Stimulated activated CD8-positive, alpha-beta memory T cell treated with anti-CD3 and anti-CD28 coated beads, Interleukin-4, amount 100 ng/mL, for 1 hour (primary cell): ENCODE data around the gene UGT2B10.

Experiments used
- DNase-seq, 2 donors: peaks; one replicate each; pipeline ENCODE4 v3.0.0-alpha.2; 2020; ENCODE audit warnings: low read depth in 2 of 2, low spot score in 1 of 2

UGT2B10 gene

DNA sequence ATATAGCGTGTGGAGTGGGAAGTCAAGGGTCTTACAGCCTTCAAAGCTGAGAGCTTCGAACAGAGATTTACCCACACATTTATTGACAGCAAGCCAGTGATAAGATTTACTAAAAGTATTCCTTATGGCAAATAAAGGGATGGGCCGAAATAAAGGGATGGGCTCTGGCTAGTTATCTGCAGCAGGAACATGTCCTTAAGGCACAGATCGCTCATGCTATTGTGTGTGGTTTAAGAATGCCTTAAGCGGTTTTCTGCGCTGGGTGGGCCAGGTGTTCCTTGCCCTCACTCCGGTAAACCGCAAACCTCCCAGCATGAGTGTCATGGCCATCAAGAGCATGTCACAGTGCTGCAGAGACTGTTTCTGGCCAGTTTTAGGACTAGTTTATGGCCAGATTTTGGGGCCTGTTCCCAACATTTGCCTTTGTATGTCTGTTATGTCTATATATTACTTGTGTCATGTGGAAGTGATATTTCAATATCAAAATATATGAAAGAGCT lies 53.5 kb downstream of the UGT2B10 start:
- DNase-seq, result no peak

DNA sequence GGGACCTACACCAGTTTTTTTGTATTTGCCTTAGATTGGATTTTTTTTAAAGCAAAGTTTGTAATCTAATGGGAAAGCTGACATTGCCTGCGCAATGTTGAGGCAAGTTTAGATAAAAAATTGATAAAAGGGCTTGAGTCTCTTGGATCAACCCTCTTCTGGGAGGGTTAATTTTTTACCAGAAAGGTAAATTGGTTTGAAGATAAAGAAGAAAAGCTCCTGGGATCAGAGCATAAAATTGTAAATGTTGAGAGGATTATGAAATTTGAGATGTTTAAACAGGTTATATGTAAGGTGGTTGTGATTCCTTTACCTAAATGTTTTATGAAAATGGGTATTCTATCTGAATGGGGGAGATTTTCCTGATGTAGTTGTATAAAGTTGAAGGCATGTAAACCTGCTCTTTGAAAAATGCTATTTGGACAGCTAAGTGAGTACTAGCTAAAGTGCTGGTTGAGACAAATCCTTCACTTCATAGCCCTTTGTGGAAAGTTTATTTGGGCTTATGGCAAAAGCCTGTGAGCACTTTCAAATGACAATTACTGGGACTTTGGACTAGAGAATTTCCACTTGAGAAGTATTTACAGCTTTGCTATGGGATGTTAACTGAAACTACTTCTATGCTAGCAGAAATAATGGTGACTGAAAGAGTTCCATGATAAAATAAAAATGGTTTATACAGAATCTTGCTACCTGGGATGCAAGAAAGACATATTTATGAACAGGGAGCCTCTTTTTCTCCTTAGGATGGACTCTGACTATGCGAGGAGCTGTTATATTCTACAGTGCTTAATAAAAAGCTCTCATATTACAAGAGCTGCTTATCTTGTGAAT lies 56.2 kb downstream of the UGT2B10 start:
- DNase-seq, result no peak

DNA sequence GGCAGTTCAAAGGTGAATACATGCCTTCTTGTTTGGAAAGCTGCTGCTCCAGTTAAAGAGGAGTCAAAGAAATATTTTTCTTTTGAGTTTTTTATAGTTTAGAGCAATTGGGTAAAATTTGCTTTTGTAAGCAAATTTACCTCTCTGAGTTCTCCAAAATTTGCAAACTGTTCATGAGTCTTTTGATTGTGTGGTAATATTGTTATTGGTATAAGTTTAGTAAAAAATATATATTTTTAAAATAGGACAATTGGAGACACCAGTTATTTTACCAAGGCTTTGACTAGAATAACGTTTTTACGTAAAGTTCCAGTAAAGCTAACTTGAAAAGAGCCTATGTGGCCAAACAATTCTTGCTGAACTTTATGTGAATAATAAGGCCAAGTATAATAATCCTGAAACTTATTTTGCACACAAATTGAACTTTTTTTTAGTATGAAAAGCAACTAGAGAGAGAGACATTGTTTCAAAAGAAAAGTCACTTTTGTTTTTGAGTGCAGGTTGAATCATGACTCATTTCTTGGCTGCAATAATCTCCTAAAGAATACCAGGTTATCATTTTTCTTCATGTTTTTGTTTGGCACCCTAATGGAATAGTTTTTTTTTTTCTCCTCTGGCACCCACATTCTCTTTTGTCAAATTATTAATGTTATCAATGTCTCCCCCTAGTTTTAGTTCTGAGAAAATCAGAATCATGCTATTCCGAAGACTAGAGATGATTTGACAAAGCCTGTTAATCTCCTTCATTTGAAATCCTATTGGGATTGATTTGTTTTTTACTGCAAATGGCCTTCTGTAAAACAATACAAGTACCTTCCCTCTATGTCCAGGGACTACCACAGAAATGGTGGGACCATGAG lies 57.1 kb downstream of the UGT2B10 start:
- no peak for DNase-seq

DNA sequence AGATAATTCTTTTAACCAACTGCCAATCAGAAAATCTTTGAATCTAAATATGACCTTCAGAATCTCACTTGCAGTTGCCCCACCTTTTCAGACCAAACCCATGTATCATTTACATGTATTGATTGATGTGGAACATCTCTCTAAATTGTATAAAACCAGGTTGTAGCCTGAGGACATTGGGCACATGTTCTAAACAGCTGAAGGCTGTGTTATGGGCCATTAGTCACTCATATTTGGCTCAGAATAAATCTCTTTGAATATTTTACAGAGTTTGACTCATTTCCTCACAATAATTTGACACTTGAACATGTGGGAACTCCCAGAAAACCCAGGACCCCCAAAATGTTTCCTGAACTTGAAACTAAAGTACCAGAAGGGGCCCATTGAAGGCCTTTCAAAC lies 58.7 kb downstream of the UGT2B10 start:
- no peak for DNase-seq

DNA sequence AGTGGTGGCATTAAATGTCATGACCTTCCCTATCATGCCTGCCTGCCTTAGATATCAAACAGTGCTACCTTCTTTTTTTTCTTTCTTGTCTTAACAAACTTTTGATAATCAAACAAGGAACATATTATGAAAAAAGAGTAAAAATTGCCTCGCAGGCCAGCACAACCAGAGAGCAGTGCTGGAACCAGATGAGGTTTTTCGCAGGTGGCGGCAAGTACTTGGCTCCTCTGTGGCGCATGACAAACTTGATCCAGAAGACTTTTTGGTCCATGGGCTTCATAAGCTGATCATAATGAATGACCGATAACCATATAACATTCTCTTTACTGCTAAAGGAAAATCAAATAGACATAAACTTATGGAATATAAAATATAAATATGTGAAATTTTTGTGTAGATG lies 61.8 kb downstream of the UGT2B10 start:
- no peak for DNase-seq

DNA sequence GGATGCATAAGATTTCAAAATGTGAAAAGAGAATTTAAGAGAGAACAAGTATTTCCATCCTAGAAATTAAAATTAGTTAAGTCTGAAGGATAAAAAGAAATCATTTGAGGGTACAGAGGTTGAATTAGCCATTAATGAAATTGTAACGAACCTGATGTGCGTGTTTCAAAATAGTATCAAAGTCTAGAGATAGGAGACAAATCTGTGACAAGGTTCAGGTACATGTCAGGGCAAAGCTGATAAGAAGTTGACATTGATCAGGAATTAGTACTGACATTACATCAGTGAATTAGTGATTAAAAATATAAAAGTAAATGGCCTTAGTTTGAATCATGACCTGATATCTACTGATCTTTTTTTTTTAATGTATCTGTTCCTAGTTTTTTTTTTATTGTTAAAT lies 62.3 kb downstream of the UGT2B10 start:
- no peak for DNase-seq
